HG02798 (cell line): ENCODE results near the gene ERFL.
"Not testable (repeated sequence)": the region's sequence is repeated elsewhere in the genome, so short reads cannot be mapped to it uniquely, and the experiment has no call there.

Source experiments
- ATAC-seq: cut with Tn5 transposase; IDR thresholded peaks from one replicate; pipeline ENCODE4 v1.9.1; 2021; ENCODE audit warnings: mild to moderate bottlenecking; ENCODE audit not compliant: unreplicated experiment, poor library complexity

The ERFL gene

DNA sequence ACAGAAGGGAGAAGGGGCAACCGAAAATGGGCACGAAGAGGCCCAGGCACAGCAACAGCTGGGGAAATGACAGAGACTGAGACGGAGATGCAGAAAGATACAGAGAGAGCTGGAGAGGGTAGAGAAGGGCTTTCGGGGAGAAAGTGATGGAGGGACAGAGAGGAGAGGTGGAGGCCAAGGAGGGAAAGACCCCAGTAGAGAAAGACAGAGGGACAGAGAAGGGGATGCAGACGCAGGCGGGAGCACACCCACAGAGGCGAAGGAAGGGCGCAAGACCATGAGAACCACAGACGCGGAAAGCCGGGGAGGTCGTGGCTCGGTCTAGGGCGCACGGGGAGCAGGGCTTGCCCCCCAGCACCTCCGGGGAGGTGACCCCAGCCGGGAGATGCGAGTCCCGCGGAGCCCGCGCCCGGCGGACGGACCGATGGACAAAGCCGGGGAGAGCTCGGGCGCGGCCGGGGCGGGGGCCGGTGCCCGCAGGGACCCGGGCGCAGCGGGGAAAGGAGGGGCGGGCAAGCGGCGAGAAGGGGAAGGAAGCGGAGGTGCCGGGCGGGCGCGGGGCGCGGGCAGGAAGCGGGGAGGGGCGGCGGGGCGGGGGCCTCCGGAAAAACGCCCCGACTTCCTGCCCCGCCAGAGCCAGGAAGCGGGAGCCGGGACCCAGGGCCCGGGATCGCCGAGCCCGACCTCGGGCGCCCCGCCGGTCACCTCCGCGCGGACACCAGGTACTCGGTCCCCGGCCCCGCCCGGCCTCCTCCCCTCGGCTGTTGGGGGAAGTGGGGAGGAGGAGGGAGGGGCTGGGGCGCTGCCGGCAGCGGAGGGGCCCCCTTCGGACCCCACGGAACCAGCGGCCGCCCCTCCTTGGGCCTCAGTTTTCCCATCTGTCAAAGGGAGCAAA, 45.4 kb downstream of the ERFL start, which contains the start of gene ARHGEF1:
Gene ARHGEF1 (plus strand): TSS at position 617 of the 895 bp plus-strand sequence. CDS start 4,899 bp downstream, outside the sequence.
- ATAC-seq = peak; percentile 18

DNA sequence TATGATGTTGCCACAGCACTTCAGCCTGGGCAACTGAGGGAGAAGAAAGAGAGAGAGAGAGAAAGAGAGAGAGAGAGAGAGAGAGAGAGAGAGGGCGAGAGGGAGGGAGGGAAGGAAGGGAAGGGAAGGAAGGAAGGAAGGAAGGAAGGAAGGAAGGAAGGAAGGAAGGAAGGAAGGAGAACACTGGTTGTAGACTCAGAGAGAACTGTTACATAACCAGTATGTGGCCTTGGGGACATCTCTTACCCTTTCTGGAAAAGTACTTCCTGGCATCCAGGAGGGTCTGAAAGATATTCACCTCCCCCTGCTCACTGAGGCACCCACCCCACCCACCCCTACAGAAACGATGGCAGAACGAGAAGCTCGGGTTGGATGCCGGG, 47.9 kb downstream of the ERFL start:
- ATAC-seq = no peak

DNA sequence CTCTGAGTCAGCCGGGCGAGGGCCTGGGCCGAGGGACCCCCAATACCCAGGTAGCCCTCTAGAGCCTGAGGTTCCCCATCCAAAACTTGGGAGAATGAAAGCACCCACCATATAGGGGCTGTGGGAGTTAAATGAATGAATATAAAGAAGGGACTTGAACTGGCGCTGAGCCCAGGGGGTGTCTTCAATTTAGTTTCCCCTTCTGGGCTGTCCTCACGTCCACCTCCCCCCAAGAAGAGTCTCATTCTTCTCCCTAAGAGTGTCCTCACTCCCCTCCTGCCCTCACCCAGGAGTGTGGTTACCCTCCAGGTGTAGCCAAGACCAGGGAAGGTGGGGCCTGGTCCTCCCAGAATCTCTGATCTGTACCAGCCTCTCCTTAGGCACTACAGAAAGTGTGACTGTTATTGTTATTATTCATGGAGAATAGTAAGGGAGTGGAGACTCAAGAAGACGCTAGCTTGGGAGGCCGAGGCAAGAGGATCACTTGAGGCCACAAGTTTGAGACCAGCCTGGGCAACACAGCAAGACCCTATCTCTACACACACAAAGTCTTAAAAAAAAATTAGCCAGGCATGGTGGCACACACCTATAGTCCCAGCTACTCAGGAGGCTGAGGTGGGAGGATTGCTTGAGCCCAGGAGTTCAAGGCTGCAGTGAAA, 48.5 kb downstream of the ERFL start:
- no peak for ATAC-seq

DNA sequence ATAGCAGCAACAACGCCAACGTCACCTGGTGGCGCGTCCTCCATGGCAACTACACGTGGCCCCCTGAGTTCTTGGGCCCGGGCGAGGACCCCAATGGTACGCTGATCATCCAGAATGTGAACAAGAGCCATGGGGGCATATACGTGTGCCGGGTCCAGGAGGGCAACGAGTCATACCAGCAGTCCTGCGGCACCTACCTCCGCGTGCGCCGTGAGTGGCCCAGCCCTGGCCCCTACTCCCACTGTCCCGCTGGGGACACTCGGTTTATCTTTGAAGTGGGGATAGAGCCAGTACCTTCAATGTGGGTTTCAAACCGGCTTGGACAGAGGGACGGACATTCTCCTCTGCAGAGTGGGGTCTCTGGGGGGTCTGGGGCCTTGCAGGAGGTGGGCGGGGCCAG, 49.2 kb downstream of the ERFL start:
- ATAC-seq = no peak

DNA sequence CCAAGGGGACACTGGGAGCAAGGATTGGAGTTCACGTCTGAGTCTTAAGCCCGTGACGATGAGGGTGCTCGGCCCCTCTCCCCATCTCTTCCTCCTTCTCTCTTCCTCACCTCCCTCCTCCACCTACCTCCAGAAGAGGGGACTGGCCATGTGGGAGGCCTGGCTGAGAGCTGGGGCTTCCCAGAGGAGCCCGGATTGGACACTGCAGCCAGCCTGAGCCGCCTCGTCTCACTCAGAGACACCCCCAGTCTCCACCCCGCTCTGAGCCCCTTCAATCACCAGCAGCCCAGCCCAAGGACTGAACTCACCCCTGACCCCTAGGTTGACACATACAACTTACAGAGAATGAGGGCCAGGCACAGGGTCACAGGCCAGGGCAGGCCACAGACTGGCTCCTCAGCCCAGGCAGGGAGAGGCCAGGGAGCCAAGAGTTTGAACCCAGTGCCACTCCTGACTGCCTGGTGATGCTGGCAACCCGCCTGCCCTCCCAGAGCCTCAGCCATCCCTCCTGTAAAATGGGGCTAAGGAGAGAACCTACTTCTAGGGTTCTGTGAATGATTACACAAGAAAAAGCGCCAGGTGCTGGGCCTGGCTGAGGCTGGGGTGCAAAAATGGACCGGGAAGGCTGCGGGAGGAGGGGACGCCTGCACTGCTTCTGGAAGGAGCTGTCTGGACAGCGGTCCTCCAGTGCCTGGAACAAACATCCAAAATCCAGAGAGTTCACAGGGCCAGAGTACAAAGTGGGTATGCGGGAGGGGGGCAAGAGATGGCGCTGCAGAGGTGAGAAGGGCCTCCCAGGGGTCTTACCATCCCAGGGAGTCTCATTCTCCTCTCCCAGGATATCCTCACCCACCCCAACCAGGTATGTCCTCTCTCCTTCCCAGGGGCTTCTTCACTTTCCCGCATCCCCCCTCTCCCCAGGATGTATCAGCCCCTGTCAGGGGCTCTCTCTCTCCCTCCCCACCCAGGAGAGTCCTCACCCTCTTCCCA, 50.0 kb downstream of the ERFL start:
- ATAC-seq = no peak

DNA sequence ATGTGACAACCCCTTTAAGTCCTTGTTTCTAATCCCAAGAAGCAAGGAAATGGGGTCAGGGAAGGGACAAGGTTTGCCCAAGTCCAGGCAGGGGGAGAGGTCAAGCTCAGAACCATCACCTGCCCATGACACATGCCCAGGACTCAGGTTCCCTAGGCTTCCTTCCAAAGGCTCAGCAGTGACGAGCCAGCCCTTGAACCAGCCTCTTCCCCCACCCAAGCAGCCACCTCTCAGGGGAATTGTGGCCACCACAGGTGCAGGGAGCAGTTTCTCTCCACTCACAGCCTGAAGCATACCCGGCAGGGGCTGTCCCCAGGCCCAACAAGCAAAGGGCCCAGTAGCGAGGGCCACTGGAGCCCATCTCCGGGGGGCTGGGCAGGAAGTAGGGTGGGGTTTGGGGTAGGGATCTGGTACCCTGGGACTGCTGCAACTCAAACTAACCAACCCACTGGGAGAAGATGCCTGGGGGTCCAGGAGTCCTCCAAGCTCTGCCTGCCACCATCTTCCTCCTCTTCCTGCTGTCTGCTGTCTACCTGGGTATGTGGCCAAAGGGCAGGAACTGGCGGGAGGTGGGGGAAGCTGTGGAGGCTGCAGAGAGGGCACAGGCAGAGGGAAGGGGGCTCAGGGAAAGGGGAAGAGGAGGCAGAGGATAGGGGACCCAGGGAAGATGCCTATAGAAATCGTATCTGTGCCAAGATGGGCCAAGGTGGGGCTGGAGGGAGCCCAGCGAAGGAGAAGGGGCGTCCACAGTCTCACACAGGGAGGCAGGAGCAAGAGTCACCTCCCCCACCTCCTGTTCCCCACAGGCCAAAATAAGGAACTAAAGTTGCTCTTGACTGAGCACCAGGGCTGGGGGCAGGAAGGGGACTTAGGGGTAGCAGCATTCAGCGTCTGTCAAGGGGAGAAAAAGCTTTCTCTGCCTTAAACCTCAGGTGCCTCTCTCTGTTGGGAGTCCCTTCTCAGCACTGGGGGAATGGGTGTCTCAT, 51.1 kb downstream of the ERFL start, which contains the start of gene CD79A:
Gene CD79A (plus strand): TSS at position 433 of the 986 bp plus-strand sequence. CDS start 26 bp downstream, at position 459.
- ATAC-seq = peak; percentile 72

DNA sequence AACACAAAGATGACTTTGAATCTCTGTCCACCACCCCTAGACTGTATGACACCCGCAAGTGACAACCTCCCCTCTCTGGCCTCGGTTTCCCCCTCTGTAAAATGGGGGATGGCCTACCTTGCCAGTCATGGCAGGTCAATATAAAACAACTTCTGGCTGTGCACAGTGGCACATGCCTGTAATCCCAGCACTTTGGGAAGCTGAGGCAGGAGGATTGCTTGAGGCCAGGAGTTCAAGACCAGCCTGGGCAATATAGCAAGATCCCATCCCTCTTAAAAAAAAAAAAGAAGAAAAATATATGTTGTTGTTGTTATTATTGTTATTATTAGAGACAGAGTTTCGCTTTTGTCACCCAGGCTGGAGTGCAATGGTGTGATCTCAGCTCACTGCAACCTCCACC, 52.3 kb downstream of the ERFL start:
- not testable (repeated sequence) for ATAC-seq

DNA sequence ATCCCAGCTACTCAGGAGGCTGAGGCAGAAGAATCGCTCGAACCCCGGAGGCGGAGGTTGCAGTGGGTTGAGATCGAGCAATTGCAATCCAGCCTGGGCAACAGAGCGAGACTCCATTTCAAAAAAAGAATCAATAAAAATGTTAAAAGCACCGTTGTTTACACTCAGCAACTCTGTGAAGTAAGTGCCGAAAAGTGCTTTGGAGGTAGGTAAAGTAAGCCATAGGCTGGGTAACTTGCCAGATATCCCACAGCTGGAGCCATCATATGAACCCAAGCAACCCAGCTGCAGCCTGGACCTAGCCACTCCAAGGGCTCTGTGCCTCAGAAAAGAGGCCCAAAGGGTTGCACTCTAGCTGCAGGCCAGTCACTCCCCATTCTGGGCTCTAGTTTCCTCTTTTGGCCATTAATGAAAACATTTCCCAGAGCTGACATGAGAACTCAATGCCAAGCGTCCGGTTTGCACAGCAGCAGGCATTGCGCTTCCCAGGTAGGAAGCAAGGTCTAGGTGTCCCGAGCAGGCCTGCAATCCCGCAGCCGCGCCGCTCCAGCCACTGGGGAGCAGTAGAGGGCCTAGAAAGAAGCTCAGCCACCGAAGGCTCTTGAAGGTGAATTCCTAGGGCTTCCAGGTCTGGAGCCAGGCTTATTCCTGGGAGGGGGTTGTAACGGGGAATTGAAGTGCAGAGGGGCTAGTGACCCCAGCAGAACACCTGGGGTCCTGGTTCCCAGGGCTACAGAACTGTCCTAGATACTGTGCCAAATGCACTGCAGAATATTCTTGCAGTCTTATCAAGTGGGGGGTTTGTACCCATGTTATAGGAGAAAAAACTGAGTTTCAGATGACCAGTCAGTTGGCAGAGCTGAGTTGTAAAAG, 55.2 kb downstream of the ERFL start:
- no peak for ATAC-seq

DNA sequence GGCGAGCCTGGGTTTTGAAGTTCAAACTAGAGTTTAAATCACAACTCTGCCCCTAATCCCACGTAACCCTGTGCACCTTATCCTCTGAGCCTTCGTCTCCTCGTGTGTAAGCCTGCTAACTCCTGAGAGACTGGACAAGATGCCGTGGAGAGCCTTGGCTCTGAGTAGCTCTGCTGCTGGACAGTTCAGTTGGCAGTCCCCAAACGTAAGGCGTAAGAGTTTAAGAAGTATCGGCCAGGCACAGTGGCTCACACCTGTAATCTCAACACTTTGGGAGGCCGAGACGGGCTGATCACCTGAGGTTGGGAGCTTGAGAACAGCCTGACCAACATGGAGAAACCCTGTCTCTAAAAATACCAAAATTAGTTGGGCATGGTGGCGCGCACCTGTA, 55.9 kb downstream of the ERFL start:
- no peak for ATAC-seq

DNA sequence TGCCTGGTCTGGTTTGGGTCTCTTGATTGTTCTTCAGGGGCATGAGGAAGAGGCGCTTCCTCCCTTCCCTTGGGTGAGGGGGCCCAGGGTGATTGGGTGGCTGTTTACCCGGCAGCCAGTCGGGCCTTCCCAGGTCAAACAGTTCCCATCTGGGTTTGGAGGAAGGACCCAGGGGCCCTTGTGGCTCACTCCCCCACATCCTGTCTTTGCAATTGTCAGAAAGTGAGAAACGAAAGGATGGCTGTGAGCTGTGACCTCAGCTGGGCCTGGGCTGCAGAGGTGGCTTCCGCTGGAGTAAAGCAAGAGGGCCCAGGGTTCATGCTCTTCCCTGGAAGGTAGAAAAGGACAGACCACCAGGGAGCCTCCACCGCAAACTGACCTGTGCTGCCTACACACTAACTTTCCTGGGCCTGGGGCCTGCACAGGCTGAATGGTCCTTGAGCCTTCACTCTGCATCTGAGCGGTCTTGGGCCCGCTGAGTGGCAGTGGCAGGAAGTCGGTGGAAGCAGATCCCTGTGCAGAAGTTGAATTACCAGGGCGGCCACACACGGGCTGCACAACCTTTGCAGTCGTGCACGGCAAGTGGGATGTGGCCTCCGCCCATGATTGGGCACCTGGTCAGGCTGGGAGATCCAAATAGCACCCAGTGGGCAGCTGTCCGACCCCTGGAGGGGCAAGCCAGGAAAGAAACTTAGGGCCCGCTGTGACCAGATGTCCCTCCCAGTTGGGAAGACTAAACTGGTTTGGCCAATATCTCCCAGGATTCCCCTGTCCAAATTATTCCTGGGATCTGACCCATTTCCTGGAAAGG, 56.5 kb downstream of the ERFL start:
- peak; percentile 58 for ATAC-seq

DNA sequence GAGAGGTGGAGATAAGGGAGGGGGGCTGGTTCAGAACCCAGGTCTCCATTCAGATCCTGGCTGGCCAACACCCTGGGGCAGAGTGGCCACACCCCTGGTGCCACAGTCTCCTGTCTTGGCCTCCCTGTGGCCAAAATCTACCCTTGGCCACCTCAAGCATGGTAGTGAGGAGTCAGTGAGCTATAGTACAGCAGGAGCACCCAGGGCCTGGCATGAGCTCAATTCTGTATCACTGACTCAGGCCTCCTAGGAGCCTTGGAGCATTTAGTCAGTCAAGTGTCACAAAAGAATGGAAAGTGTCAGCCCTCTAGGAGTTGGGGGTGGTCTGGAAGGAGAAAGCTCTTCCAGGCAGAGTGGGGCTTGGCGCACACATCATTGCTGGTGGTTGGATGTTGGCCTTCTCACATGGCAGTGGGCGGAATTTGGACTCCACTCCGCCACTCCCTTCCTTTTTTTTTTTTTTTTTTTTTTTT, 57.8 kb downstream of the ERFL start:
- ATAC-seq = no peak

DNA sequence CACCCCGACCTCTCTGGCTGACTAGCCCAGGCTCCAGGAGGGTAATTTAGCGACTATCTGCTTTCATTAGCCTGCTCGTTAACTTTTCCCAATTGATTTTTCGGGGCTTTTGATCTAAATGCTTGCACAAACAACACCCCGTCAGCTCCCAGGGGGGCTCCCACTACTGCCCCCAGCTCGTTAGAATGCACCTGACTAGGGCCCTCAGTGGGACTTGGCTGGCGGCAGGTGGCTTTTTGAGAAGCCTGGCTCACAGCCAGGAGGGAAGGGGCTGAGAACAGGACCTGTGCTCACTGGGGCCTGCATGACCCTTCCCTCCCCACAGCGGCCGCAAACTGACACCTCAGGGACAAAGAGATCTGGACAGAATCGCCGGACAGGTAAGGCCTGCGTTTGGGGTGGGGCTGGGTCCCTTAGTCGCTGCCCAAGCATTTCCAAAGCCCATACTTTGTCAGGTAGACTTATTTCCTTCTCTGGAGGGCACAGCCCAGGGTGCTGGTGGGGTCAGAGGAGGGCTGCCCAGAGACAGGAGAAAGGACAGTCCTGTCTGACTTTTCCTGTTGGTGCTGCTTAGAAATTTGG, 58.8 kb downstream of the ERFL start:
- no peak for ATAC-seq

DNA sequence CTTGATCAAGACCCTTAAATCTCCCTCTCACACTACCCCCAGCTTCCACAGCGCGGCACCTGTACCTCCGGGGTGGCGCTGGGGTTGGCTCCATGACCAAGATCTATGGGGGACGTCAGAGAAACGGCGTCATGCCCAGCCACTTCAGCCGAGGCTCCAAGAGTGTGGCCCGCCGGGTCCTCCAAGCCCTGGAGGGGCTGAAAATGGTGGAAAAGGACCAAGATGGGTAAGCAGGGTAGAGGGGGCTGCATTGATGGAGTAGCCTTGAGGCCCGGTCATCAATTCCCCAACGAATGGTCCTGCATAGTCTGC, 59.3 kb downstream of the ERFL start:
- ATAC-seq = no peak

DNA sequence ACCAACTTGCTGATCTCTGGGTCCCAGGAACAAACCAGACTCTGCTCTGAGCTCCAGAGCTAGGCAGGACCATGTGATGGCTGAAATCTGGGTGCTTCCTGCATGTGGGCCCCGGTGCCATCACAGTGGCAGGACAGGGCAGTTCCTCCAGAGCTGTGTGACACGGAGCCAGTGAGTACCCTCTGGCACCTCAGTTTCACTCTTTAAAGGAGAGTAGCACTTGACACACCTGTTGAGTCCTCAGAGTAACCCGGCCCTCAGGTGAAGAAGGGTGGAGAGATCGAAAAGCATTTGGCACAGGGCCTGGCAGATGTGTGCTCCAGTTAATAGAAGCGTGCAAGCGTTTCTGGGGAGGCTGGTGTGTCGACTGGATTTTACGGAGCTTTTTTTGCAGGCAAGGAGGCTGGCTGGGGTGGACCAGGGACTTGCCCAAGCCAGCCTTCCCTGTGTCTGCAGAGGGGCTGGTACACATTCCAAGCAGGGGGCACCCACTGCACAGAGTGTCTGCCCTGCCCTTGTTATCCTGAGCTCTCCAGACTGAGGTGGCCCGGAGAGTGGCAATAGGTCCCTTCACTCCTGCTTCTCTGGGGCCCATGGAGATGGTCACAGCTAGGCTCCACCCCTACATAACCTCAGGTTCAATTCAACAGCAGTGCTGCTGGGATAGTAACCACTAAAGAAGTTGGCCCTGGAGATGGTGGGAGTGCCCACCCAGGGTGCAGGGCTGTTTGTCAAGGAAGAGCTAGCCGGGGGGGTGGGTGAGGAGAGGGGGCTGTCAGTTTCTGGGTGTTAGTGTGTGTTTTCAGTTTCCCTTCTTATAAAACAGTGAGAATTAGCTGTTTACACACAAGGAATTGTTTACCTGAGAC, 59.9 kb downstream of the ERFL start:
- no peak for ATAC-seq

DNA sequence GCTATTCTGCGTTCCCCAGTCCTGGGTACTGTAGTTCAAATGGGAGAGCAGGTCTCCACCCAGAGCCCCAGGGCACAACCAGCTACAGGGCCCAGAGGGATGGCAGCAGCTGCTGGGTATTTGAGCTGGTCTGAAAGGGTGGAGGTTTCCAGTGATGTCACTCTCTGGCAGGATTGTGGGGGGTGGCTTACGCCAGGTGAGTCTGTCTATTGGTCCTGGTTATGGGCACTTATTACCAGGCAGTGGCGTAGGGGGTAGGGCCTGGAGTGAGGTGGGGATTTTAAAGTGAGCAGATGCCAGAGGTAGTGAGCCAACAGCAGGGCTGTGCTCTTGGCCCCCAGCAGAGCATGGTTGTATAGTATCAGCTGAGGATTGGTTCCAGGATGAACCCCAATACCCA, 62.0 kb downstream of the ERFL start:
- no peak for ATAC-seq

DNA sequence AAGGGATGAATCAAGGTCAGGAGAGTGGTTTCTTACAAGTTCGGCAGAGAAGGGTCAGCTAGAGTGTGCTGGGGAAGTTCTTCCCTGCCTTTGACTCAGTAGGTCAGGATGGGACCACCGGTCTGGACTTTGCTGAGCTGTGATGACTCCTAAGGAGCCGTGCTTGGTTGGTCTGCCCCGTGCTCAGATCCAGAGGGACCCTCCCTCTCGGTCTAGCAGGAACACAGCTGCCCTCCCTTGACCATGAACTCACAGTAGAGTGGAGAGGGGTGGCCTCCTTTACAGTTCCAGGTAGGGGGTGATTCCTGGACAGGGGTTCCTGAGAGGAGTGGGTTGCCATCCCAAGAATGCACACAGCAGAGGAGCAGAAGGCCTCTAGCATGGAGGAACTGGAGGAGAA, 63.9 kb downstream of the ERFL start:
- ATAC-seq = no peak
